Left lobe of liver (tissue), 2 donors: Measurements from ENCODE around the gene LRRK2. TPM values are rescaled to one million over a fixed set of nuclear protein-coding genes. Genes with fewer than 3 reads are reported as not detected.
"Not testable (repeated sequence)": the region's sequence is repeated elsewhere in the genome, so short reads cannot be mapped to it uniquely, and the experiment has no call there.

Experiments
- ATAC-seq: fragments of 200-7000 bp; cut with Tn5 transposase; one replicate; pipeline ENCODE4 v1.9.1; 2020; ENCODE audit warnings: mild to moderate bottlenecking, moderate library complexity
- DNase-seq: peaks from one replicate; pipeline ENCODE4 v3.0.0-alpha.2; 2020; ENCODE audit warnings: low spot score
- total RNA-seq: library from RNA; stranded (reverse); gene quantifications from one replicate; pipeline ENCODE4 v1.2.1, GENCODE V29; 2021
- donor health status: DM: no; HTN: no; CAD: no; lungs with moderate emphysema.
- donor health status: DM: no; HTN: yes; CAD: no.

The LRRK2 gene
- total RNA-seq, 1 donor from 2014 or later: 7.0 TPM

DNA sequence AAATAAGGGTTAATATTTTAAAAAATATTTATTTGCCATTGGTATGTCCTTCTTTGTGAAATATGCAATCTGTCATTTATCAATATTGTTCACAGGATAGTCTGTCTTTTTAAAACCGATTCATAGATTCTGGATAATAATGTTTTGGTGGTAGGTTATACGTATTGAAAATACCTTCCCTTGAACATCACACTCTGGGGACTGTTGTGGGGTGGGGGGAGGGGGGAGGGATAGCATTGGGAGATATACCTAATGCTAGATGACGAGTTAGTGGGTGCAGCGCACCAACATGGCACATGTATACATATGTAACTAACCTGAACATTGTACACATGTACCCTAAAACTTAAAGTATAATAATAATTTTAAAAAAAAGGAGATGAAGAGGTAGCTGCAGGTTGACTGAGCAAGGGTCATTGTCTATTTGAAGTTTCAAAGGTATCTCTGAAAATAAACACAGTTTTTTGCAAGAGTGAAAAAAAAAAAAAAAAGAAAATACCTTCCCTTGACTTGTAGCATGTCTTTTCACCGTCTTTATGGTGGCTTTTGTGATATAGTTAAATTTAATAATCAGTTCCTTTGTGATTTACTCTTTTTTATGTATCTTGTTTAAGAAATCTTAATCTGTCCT lies 19.8 kb downstream of the LRRK2 start:
- peak; percentile 87 for ATAC-seq
- not testable (repeated sequence) for DNase-seq

- DNase-seq: no peak
Measured at GRCh38 chr12:40248034-40248433, 23.2 kb downstream of the LRRK2 start.

DNA sequence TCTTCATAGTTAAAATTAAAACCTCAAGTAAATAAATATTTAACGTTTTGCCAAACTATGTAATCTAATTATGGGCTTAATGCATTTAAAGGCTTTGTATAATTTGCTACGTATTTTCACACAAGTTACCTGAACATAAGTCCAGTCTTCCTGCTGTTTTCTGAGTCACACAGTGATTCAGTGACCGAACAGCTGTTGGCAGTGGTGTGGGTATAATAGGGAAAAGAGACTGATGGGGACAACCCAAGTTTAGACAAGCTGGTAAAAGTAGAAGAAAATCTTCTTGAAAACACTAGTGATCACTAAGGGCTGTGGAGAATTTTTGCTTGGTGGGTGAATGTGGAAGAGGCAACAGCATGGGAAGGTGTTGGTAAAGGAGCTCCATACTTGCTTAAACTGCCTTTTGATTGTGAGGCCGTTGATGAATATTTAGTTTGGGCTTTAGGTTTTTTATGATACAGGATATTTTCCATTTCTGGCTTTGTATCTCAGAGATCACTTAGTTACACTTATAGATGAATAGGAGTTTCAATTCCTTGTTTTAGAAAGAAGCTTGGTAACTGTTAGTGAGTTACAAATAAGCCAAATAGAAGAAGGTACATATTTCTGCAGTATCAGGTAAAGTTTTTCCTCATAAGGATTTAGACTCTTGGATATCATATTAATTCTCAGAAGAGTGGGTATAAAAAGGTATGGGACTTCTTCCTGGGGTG lies 23.9 kb downstream of the LRRK2 start:
- no peak for ATAC-seq
- no peak for DNase-seq

More at GRCh38 chr12:40248034-40248433, 23.2 kb downstream of the LRRK2 start:
- ATAC-seq: no peak

- not testable (repeated sequence) for DNase-seq, ATAC-seq
Measured at GRCh38 chr12:40250652-40251051, 25.9 kb downstream of the LRRK2 start.

GRCh38 chr12:40253936-40254335 lies 29.1 kb downstream of the LRRK2 start:
- ATAC-seq: no peak
- no peak for DNase-seq

DNA sequence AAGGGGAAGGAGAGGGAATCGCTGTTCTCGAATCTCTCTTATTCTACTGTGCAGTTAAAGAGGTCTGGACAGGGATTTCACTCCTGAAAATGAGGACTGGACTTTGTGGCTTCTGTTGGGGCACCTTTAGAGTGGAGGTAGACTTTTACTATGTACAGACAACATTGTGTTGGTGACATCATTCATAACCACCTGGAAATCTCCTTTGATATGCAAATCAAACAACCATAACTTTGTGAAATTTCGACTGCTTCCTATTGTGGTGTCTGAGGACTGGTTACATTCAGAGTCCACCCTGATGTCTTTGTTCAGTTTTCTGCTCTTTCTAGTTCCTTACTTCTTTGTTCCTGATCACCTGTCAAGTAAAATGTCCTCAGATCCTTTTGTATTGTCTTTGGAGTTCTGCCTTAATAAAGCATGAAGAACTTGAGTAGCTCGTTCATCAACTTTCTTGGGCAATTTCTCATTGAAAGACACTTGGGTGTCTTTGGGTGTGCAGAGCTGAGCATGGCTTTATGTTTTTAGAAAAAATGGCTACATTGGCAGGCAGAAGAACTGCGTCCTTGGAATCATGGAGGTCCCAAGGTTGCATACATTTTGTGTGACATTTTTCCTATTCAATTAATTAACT lies 29.8 kb downstream of the LRRK2 start:
- ATAC-seq (no peak), DNase-seq (no peak)

DNA sequence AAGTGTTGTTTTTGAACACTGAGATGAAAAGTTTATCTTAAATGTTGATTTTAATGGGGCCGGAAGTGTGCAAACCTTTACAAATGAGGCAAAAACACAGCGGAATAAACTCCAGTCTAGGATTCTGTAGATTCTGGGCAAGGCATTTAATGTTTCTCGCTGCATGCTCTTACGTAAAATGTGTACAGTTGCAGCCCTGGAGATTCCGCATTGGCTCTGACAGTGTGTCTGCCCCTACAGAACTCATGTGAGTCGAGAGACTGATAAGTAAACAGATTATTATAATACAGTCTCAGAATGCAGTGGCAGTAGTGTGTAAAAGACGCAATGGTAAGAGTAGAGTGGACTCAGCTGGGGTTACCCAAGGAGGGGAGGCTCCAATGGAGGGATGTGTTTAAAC lies 33.6 kb downstream of the LRRK2 start:
- ATAC-seq: no peak
- DNase-seq: no peak

DNA sequence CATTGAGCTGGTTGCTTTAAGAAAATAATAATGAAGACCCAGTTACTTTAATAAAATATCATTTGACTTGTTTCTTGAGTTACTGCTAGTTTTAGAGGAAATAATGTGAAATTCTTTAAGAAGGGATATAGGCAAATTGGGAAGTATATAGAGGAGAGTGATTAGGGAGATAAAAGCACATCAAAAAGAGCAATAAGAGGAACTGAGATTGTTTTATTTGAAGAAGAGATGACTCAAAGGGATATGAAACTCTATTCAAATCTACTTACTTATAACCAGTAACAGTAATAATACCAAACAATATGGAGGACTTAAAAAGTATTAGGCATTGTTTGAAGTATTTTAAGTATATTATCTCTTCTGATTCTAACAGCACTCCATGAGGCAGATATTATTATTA lies 37.1 kb downstream of the LRRK2 start:
- DNase-seq: no peak
- no peak for ATAC-seq

DNA sequence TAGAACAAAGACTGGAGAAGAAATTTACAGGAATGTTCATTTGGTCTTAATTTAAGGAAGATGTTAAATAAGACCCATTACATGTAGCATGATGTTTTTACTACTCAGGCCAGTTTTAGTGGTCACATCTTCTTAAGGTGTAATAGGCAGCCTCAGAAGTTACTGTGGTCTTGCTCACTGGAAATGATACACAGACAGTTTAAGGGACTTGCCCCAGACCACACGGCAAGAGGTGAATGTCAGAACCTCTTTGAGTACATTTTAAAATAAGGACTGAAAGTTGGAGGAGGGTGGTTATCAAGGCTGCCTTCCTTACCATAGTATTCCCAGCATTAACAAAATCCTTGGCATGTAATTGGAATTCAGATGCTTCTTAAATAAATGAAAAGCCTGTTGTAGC lies 37.9 kb downstream of the LRRK2 start:
- ATAC-seq (no peak), DNase-seq (no peak)

- DNase-seq: no peak
- no peak for ATAC-seq
Measured at GRCh38 chr12:40263616-40264409, 39.0 kb downstream of the LRRK2 start.

DNA sequence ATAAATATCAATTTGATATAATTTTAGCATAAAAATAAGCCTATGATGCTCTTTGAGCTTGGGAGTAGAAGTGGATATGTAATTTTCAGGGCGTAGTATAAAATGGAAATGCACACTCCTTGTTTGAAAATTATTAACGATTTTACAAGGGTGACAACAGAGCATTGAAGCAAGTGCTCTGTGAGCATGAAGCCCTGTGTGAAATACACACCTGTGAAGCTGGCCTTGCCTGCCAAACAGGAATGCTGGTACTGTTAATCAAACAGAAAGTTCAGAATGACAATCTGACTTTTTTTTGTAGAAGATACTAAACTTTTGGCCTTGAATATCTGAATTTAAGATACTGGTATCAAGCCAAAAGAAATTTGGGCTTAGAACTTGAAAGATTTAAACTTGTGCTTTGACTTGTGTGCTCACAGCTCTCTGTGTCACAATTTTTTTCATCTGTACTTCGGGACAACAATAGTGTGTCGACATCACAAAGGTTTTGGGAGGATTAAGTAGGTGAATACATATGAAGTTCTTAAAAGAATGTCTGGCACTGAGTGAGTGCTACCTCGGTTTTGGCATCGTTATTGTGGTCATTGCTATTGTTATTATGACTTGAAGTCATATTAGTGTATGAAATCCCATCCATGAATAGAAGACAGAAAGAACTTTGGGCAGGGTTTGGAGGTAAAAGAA lies 47.3 kb downstream of the LRRK2 start:
- ATAC-seq (no peak), DNase-seq (no peak)

- ATAC-seq (no peak), DNase-seq (no peak)
Measured at GRCh38 chr12:40281791-40282364, 57.1 kb downstream of the LRRK2 start.

GRCh38 chr12:40286583-40286982 lies 61.8 kb downstream of the LRRK2 start:
- ATAC-seq (no peak), DNase-seq (no peak)

DNA sequence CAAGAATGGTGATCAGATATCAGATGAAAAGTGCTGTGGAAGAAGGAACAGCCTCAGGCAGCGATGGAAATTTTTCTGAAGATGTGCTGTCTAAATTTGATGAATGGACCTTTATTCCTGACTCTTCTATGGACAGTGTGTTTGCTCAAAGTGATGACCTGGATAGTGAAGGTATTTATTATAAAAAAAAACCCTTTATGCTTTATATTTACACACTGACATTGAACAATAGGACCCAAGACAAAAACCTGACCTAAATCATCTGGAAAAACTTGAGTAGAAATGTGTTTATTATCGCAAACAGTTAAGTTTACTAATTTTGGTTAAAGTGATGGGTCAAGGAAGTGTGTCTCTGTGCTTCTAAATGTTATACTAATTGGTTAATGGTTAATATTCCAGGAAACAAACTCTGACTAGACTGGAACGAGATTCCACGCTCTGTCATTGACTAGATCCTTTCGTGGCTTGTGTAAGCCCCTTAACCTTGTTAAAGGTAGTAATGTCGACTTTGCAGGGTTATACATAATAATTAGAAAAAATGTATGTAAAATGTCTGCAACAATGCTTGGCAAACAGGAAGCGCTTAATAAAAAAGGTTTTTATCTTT lies 62.7 kb downstream of the LRRK2 start:
- no peak for DNase-seq
- no peak for ATAC-seq

GRCh38 chr12:40292788-40293429 lies 68.1 kb downstream of the LRRK2 start:
- ATAC-seq (peak; percentile 78), DNase-seq (no peak)

GRCh38 chr12:40298341-40298740 lies 73.5 kb downstream of the LRRK2 start:
- no peak for ATAC-seq
- DNase-seq: no peak

GRCh38 chr12:40300490-40300889 lies 75.7 kb downstream of the LRRK2 start:
- no peak for DNase-seq
- no peak for ATAC-seq

- DNase-seq: no peak
- no peak for ATAC-seq
Measured at GRCh38 chr12:40309001-40309400, 84.2 kb downstream of the LRRK2 start.

DNA sequence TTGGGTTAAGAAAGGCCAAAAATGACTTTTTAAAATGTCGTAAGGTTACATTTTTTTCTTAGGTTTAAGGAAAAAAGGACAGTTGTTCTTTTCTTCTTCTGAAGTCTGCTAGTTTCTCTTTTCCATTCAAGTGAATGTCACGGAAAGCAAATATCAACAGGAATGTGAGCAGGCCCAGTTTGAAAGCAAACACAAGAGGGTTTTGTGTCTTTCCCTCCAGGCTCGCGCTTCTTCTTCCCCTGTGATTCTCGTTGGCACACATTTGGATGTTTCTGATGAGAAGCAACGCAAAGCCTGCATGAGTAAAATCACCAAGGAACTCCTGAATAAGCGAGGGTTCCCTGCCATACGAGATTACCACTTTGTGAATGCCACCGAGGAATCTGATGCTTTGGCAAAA lies 85.4 kb downstream of the LRRK2 start:
- ATAC-seq (no peak), DNase-seq (no peak)

DNA sequence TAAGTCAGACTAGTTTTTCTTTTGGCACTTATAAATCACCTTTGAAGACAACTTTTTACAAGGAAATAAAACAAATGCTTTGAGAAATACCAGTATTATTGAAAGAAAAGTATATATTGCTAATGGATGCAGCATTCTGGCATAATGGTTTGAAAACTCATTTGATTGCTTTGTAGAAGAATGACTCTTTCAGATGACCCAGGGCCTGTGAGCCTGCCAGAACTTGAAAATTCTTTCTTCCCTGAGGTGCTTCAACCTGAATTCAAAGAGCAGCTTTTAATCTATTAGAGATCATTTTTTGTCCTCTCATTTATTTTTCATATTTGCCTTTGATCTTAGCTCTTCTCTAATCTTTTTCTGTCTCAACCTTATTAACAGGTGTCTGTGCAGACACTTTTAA lies 87.4 kb downstream of the LRRK2 start:
- no peak for ATAC-seq
- DNase-seq: no peak
